Raji (cell line): ENCODE results near the gene FAM83D.

Source experiments
- POLR2A ChIP-seq: IDR thresholded peaks from 2 replicates; pipeline ENCODE4 v1.6.1; 2011; ENCODE audit warnings: low read depth, low read length, control low read depth; ENCODE audit not compliant: insufficient read depth

FAM83D gene

GRCh38 chr20:38997622-38998021 lies 71.4 kb downstream of the FAM83D start:
- TF ChIP-seq POLR2A: no peak

DNA sequence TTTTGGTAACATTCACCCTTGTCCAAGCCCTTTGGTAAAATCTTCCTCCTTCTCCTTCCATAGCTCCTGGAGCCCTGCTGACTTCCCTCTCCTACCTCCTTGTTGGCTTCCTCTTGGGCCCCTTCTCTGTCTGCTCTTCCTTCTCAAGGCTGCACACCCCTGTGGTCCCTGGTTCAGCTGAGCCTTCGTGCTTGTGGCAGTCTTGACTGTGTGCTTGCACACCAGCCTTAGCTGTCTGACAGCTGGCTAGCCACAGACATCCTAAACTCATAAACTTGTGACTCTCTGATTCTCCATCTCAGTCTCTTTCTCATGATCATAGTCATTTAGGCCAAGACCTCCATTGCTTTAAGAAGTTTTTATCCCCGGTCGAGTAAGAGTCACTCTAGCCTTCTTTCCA lies 73.0 kb downstream of the FAM83D start:
- no peak for TF ChIP-seq POLR2A

- no peak for TF ChIP-seq POLR2A
Measured at GRCh38 chr20:38999965-39000910, 74.0 kb downstream of the FAM83D start.
